Pancreas (tissue), 10 donors: ENCODE measurements around the gene FAM110D. TPM values are rescaled to one million over a fixed set of nuclear protein-coding genes. Genes with fewer than 3 reads are reported as not detected.

Experiments used
- ATAC-seq, 4 donors: fragments of 200-7000 bp; cut with Tn5 transposase; one replicate each; pipeline versions ENCODE4 v1.8.0 to v1.9.1; 2020; ENCODE audit warnings: mild to moderate bottlenecking in 4 of 4, moderate library complexity in 4 of 4
- DNase-seq, 6 donors: peaks; one replicate each; pipeline ENCODE4 v3.0.0-alpha.2; 2020
- FAIRE-seq: peaks from 2 replicates; lab custom pipeline; 2012; peaks lifted over from hg19 to GRCh38; lab: Jason Lieb, UNC
- H3K27ac ChIP-seq, 4 donors: fragments of 200-600 bp; sonication (generic); 1 replicate in 3 of 4; 2 replicates in 1 of 4; pipeline versions ENCODE4 v1.5.0 to v1.8.0; 2020
- H3K27me3 ChIP-seq, 4 donors: fragments of 200-600 bp; one replicate each; pipeline ENCODE4 v1.8.0; 2021
- H3K36me3 ChIP-seq, 3 donors: fragments of 200-600 bp; sonication (generic) in 1 of 3; one replicate each; pipeline versions ENCODE4 v1.5.0 to v1.8.0; 2020 to 2021
- H3K4me1 ChIP-seq, 3 donors: fragments of 200-600 bp; one replicate each; pipeline ENCODE4 v1.8.0; 2021
- H3K4me3 ChIP-seq, 4 donors: fragments of 200-600 bp; sonication (generic) in 2 of 4; one replicate each; pipeline versions ENCODE4 v1.5.0 to v1.8.0; 2020 to 2021
- H3K9me3 ChIP-seq, 4 donors: fragments of 200-600 bp; one replicate each; pipeline ENCODE4 v1.8.0; 2021
- WGBS, 2 donors: extraction: QIAGEN DNeasy Blood & Tissue Kit; methylation state at CpG; one replicate each; pipeline ENCODE4 v1.1.7; 2013; 5-methylcytosine and 5-hydroxymethylcytosine counted together
- intact Hi-C, 3 donors: fragments of 100-400 bp; cut with DNase I; formaldehyde crosslinking; loops; one replicate each; pipeline versions ENCODE4 v1.11.1 to v1.14.2; 2022
- polyA plus RNA-seq, 2 donors: library from polyadenylated mRNA; stranded (reverse); fragments of 200-250 nt; gene quantifications; one replicate each; pipeline ENCODE4 v1.2.3, GENCODE V29; 2013
- total RNA-seq, 6 donors: library from RNA; stranded (reverse); fragmentation: NEBNext Ultra II Directional in 4 of 6; extraction: Animal tissue kit (Norgen Biotek cat#: 25700) in 4 of 6; gene quantifications; one replicate each; pipeline versions ENCODE4 v1.2.1 to v1.2.4, GENCODE V29; 2021 to 2023
- TF ChIP-seq, protein P1 (sequence below), 4 donors: fragments of 200-600 bp; sonication (generic) in 3 of 4; IDR thresholded peaks; one replicate each; pipeline versions ENCODE4 v1.5.0 to v1.8.0; 2021; ENCODE audit warnings: antibody characterized with exemption in 4 of 4
- donor health status: healthy with polysubstance abuse.
- donor health status: DM: no; HTN: no; CAD: no; lungs with moderate emphysema.
- donor health status: DM: no; HTN: no; CAD: no.
- donor health status: control.
- donor health status: control.
- donor health status: Bipolar disorder and iron deficiency.
- donor health status: DM: yes; HTN: yes; CAD: no.
- donor health status: DM: no; HTN: no; CAD: no.
- donor health status: DM: no; HTN: no; CAD: no.
- donor health status: DM: yes; HTN: yes; CAD: no.

Gene FAM110D
- total and polyA plus RNA-seq, 8 donors = 0.79 to 3.5 (median 1.1) TPM

DNA sequence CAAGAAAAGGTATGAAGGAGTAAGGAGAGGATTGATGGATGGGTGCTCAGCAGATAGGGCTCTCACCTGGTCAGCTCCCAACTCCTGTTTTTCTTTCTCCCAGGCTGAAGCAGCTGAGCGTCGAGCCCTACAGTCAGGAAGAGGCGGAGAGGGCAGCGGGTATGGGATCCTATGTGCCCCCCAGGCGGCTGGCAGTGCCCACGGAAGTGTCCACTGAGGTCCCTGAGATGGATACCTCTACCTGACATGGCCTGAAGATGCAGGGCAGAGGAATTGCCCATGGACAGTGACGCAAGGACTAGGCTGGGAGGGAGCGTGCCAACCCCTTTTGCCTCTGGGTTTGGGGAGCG lies 11.6 kb downstream of the FAM110D start:
- Histone ChIP-seq H3K4me3 (peak overlapping the region; percentile 63 to 98 (median 94)), H3K4me1 (peaks cover 0 to 9% (median 9%) of the 10 kb centered on the region in 3 donors), H3K9me3 (no peaks in the 10 kb centered on the region), H3K27ac (no peak overlapping the region), H3K27me3 (no peaks in the 10 kb centered on the region), H3K36me3 (no peaks in the 10 kb centered on the region)
- ATAC-seq = peak; percentile 11 to 50 (median 22)
- FAIRE-seq = no peak
- 51 to 57% methylated on average over 9 of the region's 9 CpGs for WGBS, 2 donors
- intact Hi-C loops = loop anchor here in 1 of 3 donors (10.0 kb wide), 1 partner anchor 64 kb away; the partner anchor contains the start of gene CEP85
- peak in 1 of 6 donors; percentile 33 for DNase-seq
- TF ChIP-seq, protein P1, sequence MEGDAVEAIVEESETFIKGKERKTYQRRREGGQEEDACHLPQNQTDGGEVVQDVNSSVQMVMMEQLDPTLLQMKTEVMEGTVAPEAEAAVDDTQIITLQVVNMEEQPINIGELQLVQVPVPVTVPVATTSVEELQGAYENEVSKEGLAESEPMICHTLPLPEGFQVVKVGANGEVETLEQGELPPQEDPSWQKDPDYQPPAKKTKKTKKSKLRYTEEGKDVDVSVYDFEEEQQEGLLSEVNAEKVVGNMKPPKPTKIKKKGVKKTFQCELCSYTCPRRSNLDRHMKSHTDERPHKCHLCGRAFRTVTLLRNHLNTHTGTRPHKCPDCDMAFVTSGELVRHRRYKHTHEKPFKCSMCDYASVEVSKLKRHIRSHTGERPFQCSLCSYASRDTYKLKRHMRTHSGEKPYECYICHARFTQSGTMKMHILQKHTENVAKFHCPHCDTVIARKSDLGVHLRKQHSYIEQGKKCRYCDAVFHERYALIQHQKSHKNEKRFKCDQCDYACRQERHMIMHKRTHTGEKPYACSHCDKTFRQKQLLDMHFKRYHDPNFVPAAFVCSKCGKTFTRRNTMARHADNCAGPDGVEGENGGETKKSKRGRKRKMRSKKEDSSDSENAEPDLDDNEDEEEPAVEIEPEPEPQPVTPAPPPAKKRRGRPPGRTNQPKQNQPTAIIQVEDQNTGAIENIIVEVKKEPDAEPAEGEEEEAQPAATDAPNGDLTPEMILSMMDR (IDR thresholded peaks at IDR 0.05) = no peak

DNA sequence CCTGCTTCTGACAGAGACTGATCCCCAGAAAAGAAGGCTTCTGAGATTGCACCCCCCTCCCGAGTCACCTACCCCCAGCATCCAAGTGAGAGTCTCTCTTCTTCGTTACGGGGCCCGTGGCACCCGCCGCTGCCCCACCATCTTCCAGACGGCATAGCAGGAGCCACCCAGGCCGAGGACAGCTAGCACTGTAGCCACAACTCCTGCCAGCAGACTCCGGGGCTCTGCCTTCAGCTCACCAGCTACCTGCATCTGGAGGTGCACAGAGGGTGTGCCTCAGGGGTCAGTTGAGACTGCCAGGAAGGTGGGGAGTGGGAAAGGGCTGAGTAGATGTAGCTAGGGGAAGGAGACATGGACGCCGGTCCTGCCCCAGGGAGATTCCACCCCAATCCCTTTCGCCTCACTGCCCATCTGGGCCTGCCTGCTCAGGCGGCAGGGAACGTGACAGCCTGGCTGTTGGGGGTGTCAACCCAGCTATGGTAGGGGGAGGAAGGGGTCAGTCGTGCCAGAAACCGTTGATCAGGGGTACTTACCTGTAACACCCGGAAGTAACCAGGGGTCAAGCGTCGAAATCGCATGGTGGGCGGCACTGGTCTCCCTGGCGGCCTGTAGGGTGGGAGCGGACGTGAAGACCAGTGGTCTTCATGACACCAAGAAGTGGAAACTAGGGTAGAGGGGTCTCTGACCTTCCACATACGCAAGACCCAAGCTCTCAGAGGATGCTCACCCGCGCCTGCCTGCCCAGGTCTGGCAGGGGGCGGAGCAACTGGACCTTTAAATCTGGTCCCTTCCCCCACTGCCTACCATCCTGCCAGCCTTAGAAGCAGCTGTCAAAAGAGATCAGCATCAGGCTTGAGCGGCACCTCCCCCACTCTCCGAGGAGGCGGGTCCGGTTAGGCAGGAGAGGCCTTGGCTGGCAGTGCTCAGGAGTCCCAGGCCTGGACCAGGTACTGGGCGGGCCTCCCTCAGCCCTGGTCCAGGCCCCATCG lies 12.5 kb downstream of the FAM110D start, which contains the start of gene ZNF593OS:
TSS of gene ZNF593OS (minus strand) at position 749 of the 989 bp plus-strand sequence. CDS start at position 578, 171 bp downstream.
- intact Hi-C loops = loop anchor here in 1 of 3 donors (10.0 kb wide), 1 partner anchor 63 kb away; the partner anchor contains the start of gene CEP85
- Histone ChIP-seq H3K27ac (no peak within 1 kb of the TSS), H3K4me1 (peaks cover 0 to 9% (median 9%) of the 10 kb centered on the region in 3 donors), H3K4me3 (peak within 1 kb of the TSS in 3 of 4 donors; percentile 93 to 98 (median 94)), H3K27me3 (no peaks in the 10 kb centered on the region), H3K9me3 (no peaks in the 10 kb centered on the region), H3K36me3 (no peaks in the 10 kb centered on the region)
- TF ChIP-seq, protein P1 (IDR thresholded peaks at IDR 0.05) = no peak
- ATAC-seq (no peak), DNase-seq (peak in 2 of 6 donors; percentile 48 to 63), FAIRE-seq (no peak)
- 88 to 94% methylated on average over 34 of the region's 34 CpGs for WGBS, 2 donors

DNA sequence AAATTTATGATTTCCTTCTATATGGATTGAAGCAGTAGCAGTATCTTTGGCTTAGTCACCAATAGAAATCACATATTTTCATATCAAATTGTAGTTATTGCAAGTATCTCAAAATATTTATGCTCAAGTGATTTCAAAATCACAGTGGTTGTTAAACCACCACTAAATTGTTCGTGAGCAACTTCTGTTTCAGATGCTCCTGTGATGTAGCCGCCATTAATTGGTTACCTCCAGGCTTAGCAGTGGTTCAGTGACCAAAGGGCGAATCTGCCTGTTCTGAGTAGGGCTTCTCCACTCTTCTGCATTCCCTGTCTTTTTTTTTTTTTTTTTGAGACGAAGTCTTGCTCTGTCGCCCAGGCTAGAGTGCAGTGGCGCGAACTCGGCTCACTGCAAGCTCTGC lies 16.5 kb downstream of the FAM110D start:
- TF ChIP-seq, protein P1 (IDR thresholded peaks at IDR 0.05) = no peak
- WGBS, 2 donors = 92 to 94% methylated on average over 8 of the region's 8 CpGs
- H3K4me1 ChIP-seq = peaks cover 8 to 13% (median 12%) of the 10 kb centered on the region in 3 donors
- H3K4me3 ChIP-seq = no peak overlapping the region
- intact Hi-C loops = loop anchor here in 1 of 3 donors (10.0 kb wide), 1 partner anchor 59 kb away; the partner anchor contains the start of gene CEP85
- DNase-seq = no peak
- peaks cover 0 to under 1% (median 0%) of the 10 kb centered on the region in 3 donors for H3K36me3 ChIP-seq
- H3K27me3 ChIP-seq = no peaks in the 10 kb centered on the region
- H3K27ac ChIP-seq = no peak overlapping the region
- FAIRE-seq = no peak
- no peak for ATAC-seq
- no peaks in the 10 kb centered on the region for H3K9me3 ChIP-seq

DNA sequence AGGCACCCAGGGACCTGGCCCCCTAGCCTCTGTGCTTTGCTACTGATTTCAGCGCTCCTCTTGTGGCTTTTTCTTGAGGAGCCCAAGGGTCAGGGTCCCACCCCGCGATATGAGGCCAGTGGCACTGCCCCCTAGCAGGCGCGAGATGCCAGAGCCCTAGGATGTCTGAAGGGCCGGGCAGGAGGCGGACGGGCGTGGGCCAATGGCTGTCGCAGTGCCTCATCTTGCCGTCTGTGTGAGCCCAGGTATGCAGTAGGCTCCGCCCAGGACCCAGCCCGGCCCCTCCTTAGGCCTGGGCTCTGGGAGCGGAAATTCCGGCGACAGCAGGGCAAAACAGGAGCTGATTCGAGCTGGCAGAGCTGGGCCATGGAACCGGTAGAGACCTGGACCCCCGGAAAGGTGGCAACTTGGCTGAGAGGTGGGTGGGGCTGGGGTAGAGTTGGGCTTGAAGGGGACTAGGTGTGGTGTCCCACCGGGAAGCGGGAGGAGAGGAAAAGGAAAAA lies 18.4 kb downstream of the FAM110D start, which contains the start of gene CNKSR1:
TSS of gene CNKSR1 (plus strand) at position 310 of the 503 bp plus-strand sequence. CDS start at position 367, 57 bp downstream.
- ATAC-seq (peak; percentile 98 to 99 (median 98)), DNase-seq (peak; percentile 82 to 96 (median 87)), FAIRE-seq (no peak)
- no peaks in the 10 kb centered on the region for H3K27me3 ChIP-seq
- peak within 1 kb of the TSS; percentile 60 to 71 (median 70) for H3K27ac ChIP-seq
- H3K36me3 ChIP-seq = peaks cover 0 to 13% (median 0%) of the 10 kb centered on the region in 3 donors
- intact Hi-C loops = loop anchor here in 1 of 3 donors (10.0 kb wide), 1 partner anchor 58 kb away; the partner anchor contains the start of gene CEP85
- H3K4me3 ChIP-seq = peak within 1 kb of the TSS; percentile 40 to 52 (median 46)
- peaks cover 5 to 8% (median 6%) of the 10 kb centered on the region in 3 donors for H3K4me1 ChIP-seq
- no peaks in the 10 kb centered on the region for H3K9me3 ChIP-seq
- TF ChIP-seq, protein P1 (IDR thresholded peaks at IDR 0.05) = no peak
- WGBS, 2 donors = 11 to 13% methylated on average over 21 of the region's 21 CpGs
